IPS-15b (cell line): ENCODE results near the gene SEMG1.

Experiments used
- H3K27me3 ChIP-seq: one replicate; pipeline ENCODE4 v1.6.1; 2013; ENCODE audit warnings: low read length; ENCODE audit not compliant: control insufficient read depth, insufficient read depth
- H3K36me3 ChIP-seq: one replicate; pipeline ENCODE4 v1.6.1; 2013; ENCODE audit warnings: low read length; ENCODE audit not compliant: control insufficient read depth, insufficient read depth
- H3K4me1 ChIP-seq: one replicate; pipeline ENCODE4 v1.6.1; 2013; ENCODE audit warnings: mild to moderate bottlenecking, low read length; ENCODE audit not compliant: control insufficient read depth, insufficient read depth
- H3K4me3 ChIP-seq: one replicate; pipeline ENCODE4 v1.5.1; 2013; ENCODE audit warnings: low read depth, low read length
- H3K9ac ChIP-seq: one replicate; pipeline ENCODE4 v1.6.1; 2013; ENCODE audit warnings: low read depth, mild to moderate bottlenecking, low read length
- H3K9me3 ChIP-seq: one replicate; pipeline ENCODE4 v1.6.1; 2013; ENCODE audit warnings: mild to moderate bottlenecking, low read length; ENCODE audit not compliant: control insufficient read depth, insufficient read depth

The SEMG1 gene

GRCh38 chr20:45257711-45258110, 50.9 kb downstream of the SEMG1 start:
- no peaks in the 10 kb centered on the region for H3K36me3 ChIP-seq
- no peaks in the 10 kb centered on the region for H3K9me3 ChIP-seq
- H3K27me3 ChIP-seq, result no peaks in the 10 kb centered on the region
- H3K4me1 ChIP-seq, result peaks cover 7% of the 10 kb centered on the region
- H3K4me3 ChIP-seq, result no peak overlapping the region
- no peak overlapping the region for H3K9ac ChIP-seq

- Histone ChIP-seq H3K27me3 (no peaks in the 10 kb centered on the region), H3K4me1 (peaks cover 7% of the 10 kb centered on the region), H3K9me3 (no peaks in the 10 kb centered on the region), H3K4me3 (no peak overlapping the region), H3K36me3 (no peaks in the 10 kb centered on the region), H3K9ac (no peak overlapping the region)
These were observed 51.4 kb downstream of the SEMG1 start for GRCh38 chr20:45258259-45258658.

- H3K27me3 ChIP-seq, result no peaks in the 10 kb centered on the region
- no peak overlapping the region for H3K9ac ChIP-seq
- H3K36me3 ChIP-seq, result no peaks in the 10 kb centered on the region
- H3K9me3 ChIP-seq, result no peaks in the 10 kb centered on the region
- peaks cover 7% of the 10 kb centered on the region for H3K4me1 ChIP-seq
- H3K4me3 ChIP-seq, result no peak overlapping the region
These were observed 51.8 kb downstream of the SEMG1 start for GRCh38 chr20:45258664-45259063.
